Measurements from ENCODE around the gene MYO1D.

MYO1D gene

GRCh38 chr17:32569171-32570080 lies 307.5 kb downstream of the MYO1D start:
- DNase-seq (ENCODE audit: low read depth): no peak

GRCh38 chr17:32568705-32569104 lies 308.2 kb downstream of the MYO1D start:
- DNase-seq (ENCODE audit: low read depth): no peak

GRCh38 chr17:32567511-32567910 lies 309.4 kb downstream of the MYO1D start:
- DNase-seq (ENCODE audit: low read depth): no peak

- DNase-seq (ENCODE audit: low read depth): no peak
Measured at GRCh38 chr17:32567086-32567485, 309.8 kb downstream of the MYO1D start.

GRCh38 chr17:32566303-32566702 lies 310.6 kb downstream of the MYO1D start:
- no peak for DNase-seq (ENCODE audit: low read depth)

- no peak for DNase-seq (ENCODE audit: low read depth)
Measured at GRCh38 chr17:32565401-32565800, 311.5 kb downstream of the MYO1D start.

GRCh38 chr17:32564325-32564724 lies 312.6 kb downstream of the MYO1D start:
- no peak for DNase-seq (ENCODE audit: low read depth)

GRCh38 chr17:32563583-32563982 lies 313.3 kb downstream of the MYO1D start:
- DNase-seq (ENCODE audit: low read depth): no peak

GRCh38 chr17:32558997-32559650 lies 317.8 kb downstream of the MYO1D start:
- no peak for DNase-seq (ENCODE audit: low read depth)

- no peak for DNase-seq (ENCODE audit: low read depth)
Measured at GRCh38 chr17:32558326-32558955, 318.5 kb downstream of the MYO1D start.

- no peak for DNase-seq (ENCODE audit: low read depth)
Measured at GRCh38 chr17:32555611-32556310, 321.2 kb downstream of the MYO1D start.

- DNase-seq (ENCODE audit: low read depth): no peak
Measured at GRCh38 chr17:32553168-32553567, 323.8 kb downstream of the MYO1D start.

- no peak for DNase-seq (ENCODE audit: low read depth)
Measured at GRCh38 chr17:32552280-32552679, 324.6 kb downstream of the MYO1D start.

GRCh38 chr17:32551186-32551955 lies 325.6 kb downstream of the MYO1D start:
- DNase-seq (ENCODE audit: low read depth): no peak

- no peak for DNase-seq (ENCODE audit: low read depth)
Measured at GRCh38 chr17:32549559-32549958, 327.4 kb downstream of the MYO1D start.

- DNase-seq (ENCODE audit: low read depth): no peak
Measured at GRCh38 chr17:32546031-32546444, 330.9 kb downstream of the MYO1D start.

GRCh38 chr17:32542186-32542585 lies 334.7 kb downstream of the MYO1D start:
- no peak for DNase-seq (ENCODE audit: low read depth)

- no peak for DNase-seq (ENCODE audit: low read depth)
Measured at GRCh38 chr17:32541640-32542039, 335.3 kb downstream of the MYO1D start.

GRCh38 chr17:32536736-32537643 lies 339.9 kb downstream of the MYO1D start:
- DNase-seq (ENCODE audit: low read depth): no peak

- DNase-seq (ENCODE audit: low read depth): no peak
Measured at GRCh38 chr17:32533296-32533695, 343.6 kb downstream of the MYO1D start.
